Measurements from ENCODE around the gene MORC4.

- TF ChIP-seq POLR2AphosphoS5 (IDR thresholded peaks at IDR 0.05) = no peak
- TF ChIP-seq CTCF (IDR thresholded peaks at IDR 0.05) = no peak
- TF ChIP-seq POLR2A (IDR thresholded peaks at IDR 0.05) = no peak
Measured at GRCh38 chrX:106976416-106976815, 23.6 kb downstream of the MORC4 start.
